ENCODE measurements around the gene KIF5C. TPM values are rescaled to one million over a fixed set of nuclear protein-coding genes. Genes with fewer than 3 reads are reported as not detected.

KIF5C gene
- total RNA-seq, 1 experiment from 2014 or later = 1.6 TPM

- ChIA-PET CTCF (no interaction called here), POLR2A (interaction anchor here (0.6 kb wide), 1 partner anchor 548 kb away, joined by 3 read pairs; no protein-coding TSS in a partner anchor)
- no peaks in the 10 kb centered on the region for H3K4me1 ChIP-seq (ENCODE audit: control insufficient read depth, insufficient read depth, low read length)
- no peak for ATAC-seq
- no peaks in the 10 kb centered on the region for H3K36me3 ChIP-seq (ENCODE audit: control insufficient read depth, insufficient read depth, low read length)
- TF ChIP-seq POLR2AphosphoS5 (IDR thresholded peaks at IDR 0.05; ENCODE audit: low read depth, low read length) = no peak
- no peak overlapping the region for H3K4me3 ChIP-seq (ENCODE audit: low read depth in 2 of 2, low read length in 2 of 2)
- H3K27ac ChIP-seq (ENCODE audit: low read length) = no peak overlapping the region
- DNase-seq (ENCODE audit: low read depth, low spot score) = no peak
- no peaks in the 10 kb centered on the region for H3K9me3 ChIP-seq (ENCODE audit: control insufficient read depth, insufficient read depth, low read depth, low read length)
- H3K27me3 ChIP-seq (ENCODE audit: control insufficient read depth, insufficient read depth, low read length) = peaks cover 10% of the 10 kb centered on the region; the same call in 1 of the 2 replicates
- intact Hi-C loops (cut with micrococcal nuclease; ENCODE audit: unreplicated experiment) = no loop called here
- BruUV-seq (replicated peaks) = no TSS peak
- in situ Hi-C loops (cut with HindIII; ENCODE audit: low pct_unique_long_range_greater_than_20kb, low sequenced_read_pairs) = no loop called here
Measured at GRCh38 chr2:149033716-149034115, 158.7 kb downstream of the KIF5C start.

- intact Hi-C loops (cut with micrococcal nuclease; ENCODE audit: unreplicated experiment) = no loop called here
- TF ChIP-seq TCF7L2 (IDR thresholded peaks at IDR 0.05; ENCODE audit: low read depth, low read length) (no peak), SIN3A (IDR thresholded peaks at IDR 0.05; ENCODE audit: borderline replicate concordance, insufficient read depth, low read depth, low read length) (no peak), POLR2AphosphoS5 (IDR thresholded peaks at IDR 0.05; ENCODE audit: low read depth, low read length) (no peak), CTCF (IDR thresholded peaks at IDR 0.05) (no peak), REST (IDR thresholded peaks at IDR 0.05; ENCODE audit: insufficient read depth in 1 of 2, low read depth in 2 of 2, low read length in 1 of 2) (no peak)
- Histone ChIP-seq H3K4me3 (ENCODE audit: low read depth in 2 of 2, low read length in 2 of 2) (no peak overlapping the region), H3K27me3 (ENCODE audit: control insufficient read depth, insufficient read depth, low read length) (peaks cover 12% of the 10 kb centered on the region), H3K36me3 (ENCODE audit: control insufficient read depth, insufficient read depth, low read length) (no peaks in the 10 kb centered on the region), H3K4me1 (ENCODE audit: control insufficient read depth, insufficient read depth, low read length) (no peaks in the 10 kb centered on the region), H3K9me3 (ENCODE audit: control insufficient read depth, insufficient read depth, low read depth, low read length) (no peaks in the 10 kb centered on the region), H3K27ac (ENCODE audit: low read length) (no peak overlapping the region)
- POLR2A ChIA-PET = interaction anchor here (0.6 kb wide), 1 partner anchor 518 kb away, joined by 4 read pairs; no protein-coding TSS in a partner anchor
- in situ Hi-C loops (cut with HindIII; ENCODE audit: low pct_unique_long_range_greater_than_20kb, low sequenced_read_pairs) = no loop called here
- BruUV-seq (replicated peaks) = no TSS peak
- ATAC-seq = no peak
- DNase-seq (ENCODE audit: low read depth, low spot score) = no peak
- CTCF ChIA-PET = no interaction called here
Measured at GRCh38 chr2:149034406-149034805, 159.4 kb downstream of the KIF5C start.

- ChIA-PET CTCF (no interaction called here), POLR2A (no interaction called here)
- H3K27ac ChIP-seq (ENCODE audit: low read length) = no peak overlapping the region
- no peaks in the 10 kb centered on the region for H3K9me3 ChIP-seq (ENCODE audit: control insufficient read depth, insufficient read depth, low read depth, low read length)
- no peak for DNase-seq (ENCODE audit: low read depth, low spot score)
- ATAC-seq = no peak
- H3K4me1 ChIP-seq (ENCODE audit: control insufficient read depth, insufficient read depth, low read length) = no peaks in the 10 kb centered on the region
- no peaks in the 10 kb centered on the region for H3K36me3 ChIP-seq (ENCODE audit: control insufficient read depth, insufficient read depth, low read length)
- TF ChIP-seq CTCF (IDR thresholded peaks at IDR 0.05) (no peak), SIN3A (IDR thresholded peaks at IDR 0.05; ENCODE audit: borderline replicate concordance, insufficient read depth, low read depth, low read length) (no peak), POLR2AphosphoS5 (IDR thresholded peaks at IDR 0.05; ENCODE audit: low read depth, low read length) (no peak), TCF7L2 (IDR thresholded peaks at IDR 0.05; ENCODE audit: low read depth, low read length) (no peak), REST (IDR thresholded peaks at IDR 0.05; ENCODE audit: insufficient read depth in 1 of 2, low read depth in 2 of 2, low read length in 1 of 2) (no peak)
- BruUV-seq (replicated peaks) = no TSS peak
- intact Hi-C loops (cut with micrococcal nuclease; ENCODE audit: unreplicated experiment) (no loop called here), in situ Hi-C loops (cut with HindIII; ENCODE audit: low pct_unique_long_range_greater_than_20kb, low sequenced_read_pairs) (no loop called here)
- no peak overlapping the region for H3K4me3 ChIP-seq (ENCODE audit: low read depth in 2 of 2, low read length in 2 of 2)
- H3K27me3 ChIP-seq (ENCODE audit: control insufficient read depth, insufficient read depth, low read length) = peaks cover 14% of the 10 kb centered on the region
Measured at GRCh38 chr2:149036507-149037293, 161.7 kb downstream of the KIF5C start.

Data from Panc1 (cell line).